HepG2 (cell line): Measurements from ENCODE around the gene BPHL. TPM values are rescaled to one million over a fixed set of nuclear protein-coding genes. Genes with fewer than 3 reads are reported as not detected.

ENCODE experiments used
- ARNTL ChIP-seq: sonication (generic); formaldehyde crosslinking; IDR thresholded peaks from 2 replicates; pipeline ENCODE4 v1.4.0; 2020; ENCODE audit warnings: mild to moderate bottlenecking, missing genetic modification reagents
- BCL6 ChIP-seq: IDR thresholded peaks from 2 replicates; pipeline ENCODE4 v1.6.1; 2016; ENCODE audit warnings: missing genetic modification reagents, missing compliant biosample characterization
- BORCS8-MEF2B ChIP-seq: sonication (generic); formaldehyde crosslinking; IDR thresholded peaks from 2 replicates; pipeline ENCODE4 v1.8.0; 2022; ENCODE audit warnings: mild to moderate bottlenecking, missing genetic modification reagents
- CBX5 ChIP-seq: sonication (generic); formaldehyde crosslinking; IDR thresholded peaks from 2 replicates; pipeline ENCODE4 v1.4.0; 2020; ENCODE audit warnings: missing genetic modification reagents, borderline replicate concordance
- CTCF ChIP-seq: sonication (generic); formaldehyde crosslinking; IDR thresholded peaks from 2 replicates; pipeline ENCODE4 v1.5.0; 2020; ENCODE audit warnings: mild to moderate bottlenecking, missing genetic modification reagents, moderate library complexity
- DR1 ChIP-seq: sonication (generic); formaldehyde crosslinking; IDR thresholded peaks from 2 replicates; pipeline ENCODE4 v1.8.0; 2021; ENCODE audit warnings: mild to moderate bottlenecking, missing genetic modification reagents, inconsistent platforms
- EHMT2 ChIP-seq: fragments of 200-600 bp; sonication (generic); IDR thresholded peaks from 2 replicates; pipeline ENCODE4 v1.7.0; 2017; ENCODE audit warnings: antibody characterized with exemption, low read depth, low read length, borderline replicate concordance
- FOXJ3 ChIP-seq: sonication (generic); formaldehyde crosslinking; IDR thresholded peaks from 2 replicates; pipeline ENCODE4 v1.4.0; 2020; ENCODE audit warnings: missing genetic modification reagents, mild to moderate bottlenecking, borderline replicate concordance
- HHEX ChIP-seq: IDR thresholded peaks from 2 replicates; pipeline ENCODE4 v1.6.1; 2016; ENCODE audit warnings: control low read depth
- KDM1A ChIP-seq: IDR thresholded peaks from 2 replicates; pipeline ENCODE4 v1.6.1; 2016; ENCODE audit warnings: missing compliant biosample characterization
- KLF16 ChIP-seq, 2 experiments: sonication (generic) in 1 of 2; formaldehyde crosslinking in 1 of 2; IDR thresholded peaks; 2 replicates each; pipeline versions ENCODE4 v1.6.1 to v1.8.0; 2016 to 2023; ENCODE audit warnings: missing genetic modification reagents in 2 of 2, missing compliant biosample characterization in 1 of 2
- RAD21 ChIP-seq: fragments of 450-650 bp; formaldehyde crosslinking; IDR thresholded peaks from 2 replicates; pipeline ENCODE4 v1.5.0; 2020; ENCODE audit warnings: mild to moderate bottlenecking
- SETDB1 ChIP-seq: sonication (generic); formaldehyde crosslinking; IDR thresholded peaks from 2 replicates; pipeline ENCODE4 v1.5.1; 2020; ENCODE audit warnings: missing genetic modification reagents, mild to moderate bottlenecking, borderline replicate concordance
- TEF ChIP-seq: sonication (generic); formaldehyde crosslinking; IDR thresholded peaks from 2 replicates; pipeline ENCODE4 v1.5.0; 2020; ENCODE audit warnings: missing genetic modification reagents
- TFAP4 ChIP-seq: sonication (generic); IDR thresholded peaks from 2 replicates; pipeline ENCODE4 v1.6.1; 2016; ENCODE audit warnings: low read depth, borderline replicate concordance
- ZNF142 ChIP-seq: sonication (generic); formaldehyde crosslinking; IDR thresholded peaks from 2 replicates; pipeline ENCODE4 v1.4.0; 2020; ENCODE audit warnings: missing genetic modification reagents
- ZNF317 ChIP-seq: sonication (generic); formaldehyde crosslinking; IDR thresholded peaks from 2 replicates; pipeline ENCODE4 v1.5.0; 2020; ENCODE audit warnings: mild to moderate bottlenecking, missing genetic modification reagents
- ZNF331 ChIP-seq: sonication (generic); formaldehyde crosslinking; IDR thresholded peaks from 2 replicates; pipeline ENCODE4 v1.4.0; 2020; ENCODE audit warnings: missing genetic modification reagents
- ZNF333 ChIP-seq: sonication (generic); formaldehyde crosslinking; IDR thresholded peaks from 2 replicates; pipeline ENCODE4 v1.4.0; 2020; ENCODE audit warnings: mild to moderate bottlenecking, missing genetic modification reagents, borderline replicate concordance
- ZNF335 ChIP-seq: sonication (generic); formaldehyde crosslinking; IDR thresholded peaks from 2 replicates; pipeline ENCODE4 v1.4.0; 2020; ENCODE audit warnings: missing genetic modification reagents
- ZNF430 ChIP-seq: sonication (generic); formaldehyde crosslinking; IDR thresholded peaks from 2 replicates; pipeline ENCODE4 v1.9.0; 2021; ENCODE audit warnings: mild to moderate bottlenecking, missing genetic modification reagents
- ZNF678 ChIP-seq: sonication (generic); formaldehyde crosslinking; IDR thresholded peaks from 2 replicates; pipeline ENCODE4 v1.4.0; 2020; ENCODE audit warnings: mild to moderate bottlenecking, missing genetic modification reagents
- ZNF747 ChIP-seq: sonication (generic); formaldehyde crosslinking; IDR thresholded peaks from 2 replicates; pipeline ENCODE4 v1.8.1; 2023; ENCODE audit warnings: missing genetic modification reagents, mild to moderate bottlenecking, borderline replicate concordance
- polyA plus RNA-seq, 8 experiments: library from polyadenylated mRNA; depleted of rRNA in 3 of 8; stranded (reverse) in 7 of 8; unstranded in 1 of 8; fragments of >200 nt; fragmentation: Illumina TruSeq in 4 of 8; extraction: Trizol in 4 of 8; gene quantifications; 2 replicates each; pipeline versions ENCODE4 v1.2.1 to v1.2.3, GENCODE V29; 2011 to 2016; ENCODE audit warnings: low read depth in 4 of 8, missing spikeins in 1 of 8, mixed read lengths in 1 of 8; ENCODE audit not compliant: insufficient read depth in 1 of 8
- total RNA-seq, 5 experiments: library from RNA; depleted of rRNA; stranded (reverse); fragments of >200 nt; fragmentation: Illumina TruSeq; extraction: Trizol; gene quantifications; 2 replicates each; pipeline ENCODE4 v1.2.3, GENCODE V29; 2016; ENCODE audit warnings: low read depth in 1 of 5

BPHL gene
- total and polyA plus RNA-seq, 2 of the 13 experiments (the other 11 are each of a cell fraction or from before 2014, with no cell fraction given): 37.8 to 39.5 TPM

GRCh38 chr6:3135668-3136291, 17.3 kb downstream of the BPHL start (continued):
- no peak for TF ChIP-seq ARNTL (CRISPR knock-in tag)
- TF ChIP-seq DR1: no peak
- TF ChIP-seq SETDB1 (CRISPR knock-in tag): no peak
- no peak for TF ChIP-seq RAD21 (CRISPR knock-in tag)
- no peak for TF ChIP-seq ZNF317 (CRISPR knock-in tag)
- TF ChIP-seq ZNF333: no peak
- TF ChIP-seq KDM1A (CRISPR knock-in tag): no peak
- TF ChIP-seq KLF16 (CRISPR knock-in tag; IDR thresholded peaks at IDR 0.05): no peak
- TF ChIP-seq BORCS8-MEF2B (CRISPR knock-in tag): no peak
- no peak for TF ChIP-seq HHEX (CRISPR knock-in tag)
- peak; percentile 29 for TF ChIP-seq BCL6
- no peak for TF ChIP-seq EHMT2
- no peak for TF ChIP-seq ZNF678 (CRISPR knock-in tag)
- TF ChIP-seq ZNF747: no peak
- TF ChIP-seq ZNF335 (CRISPR knock-in tag): peak; percentile 61; the same call in 1 of the 2 replicates
- TF ChIP-seq ZNF430: no peak
- TF ChIP-seq FOXJ3: peak; percentile 63; the same call in 1 of the 2 replicates
- no peak for TF ChIP-seq CBX5 (CRISPR knock-in tag)
- TF ChIP-seq TFAP4: no peak
- no peak for TF ChIP-seq ZNF142 (CRISPR knock-in tag)
- peak; percentile 27; the same call in 1 of the 2 replicates for TF ChIP-seq ZNF331
- TF ChIP-seq CTCF (CRISPR knock-in tag): no peak
- no peak for TF ChIP-seq TEF (CRISPR knock-in tag)
